GM21737 (cell line): ENCODE data around the gene ASB11.

ENCODE experiments used
- ATAC-seq: cut with Tn5 transposase; IDR thresholded peaks from one replicate; pipeline ENCODE4 v1.9.1; 2021; ENCODE audit warnings: mild to moderate bottlenecking, moderate library complexity; ENCODE audit not compliant: unreplicated experiment

The ASB11 gene

GRCh38 chrX:15235001-15235400, 80.4 kb downstream of the ASB11 start:
- ATAC-seq = no peak

- no peak for ATAC-seq
Measured at GRCh38 chrX:15233416-15234015, 81.9 kb downstream of the ASB11 start.
